ENCODE data around the gene PIGQ.

PIGQ gene

DNA sequence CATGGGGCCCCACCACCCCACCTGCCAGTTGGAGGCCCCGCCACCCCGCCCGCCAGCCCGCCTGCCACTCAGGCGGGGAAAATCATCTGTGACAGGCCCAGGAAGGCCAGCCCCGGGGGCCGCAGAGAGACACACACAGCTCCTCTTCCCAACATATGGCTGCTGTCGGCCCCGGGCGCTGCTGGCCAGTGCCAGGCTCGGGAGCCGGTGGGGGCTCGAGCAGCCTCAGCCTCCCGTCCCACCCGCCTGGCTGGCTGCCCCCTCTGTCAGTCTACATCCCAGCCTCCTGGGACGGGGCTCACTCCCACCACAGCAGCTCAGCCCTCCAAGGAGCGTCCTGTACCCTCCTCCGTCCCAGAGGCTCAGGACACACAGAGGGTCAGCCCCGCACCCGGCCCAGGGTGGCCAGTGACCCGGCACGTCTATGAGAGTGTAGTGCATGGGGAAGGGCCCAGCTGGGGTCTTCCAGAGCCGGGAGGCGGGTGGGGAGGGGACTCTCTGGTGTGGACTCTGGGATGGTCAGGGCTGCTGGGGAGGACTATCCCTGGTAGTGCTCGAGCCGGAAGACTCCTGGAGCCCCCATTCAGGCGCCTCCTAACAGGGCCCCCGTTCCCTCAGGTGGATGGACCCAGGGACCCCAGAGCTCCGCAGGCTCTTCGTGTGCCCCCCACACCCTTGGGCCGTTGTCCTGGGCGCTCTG lies 13.1 kb upstream of the PIGQ start:
- peaks cover 14% of the 10 kb centered on the region for H3K36me3 ChIP-seq (ENCODE audit: control insufficient read depth, insufficient read depth, low read length)
- no peaks in the 10 kb centered on the region for H3K9me3 ChIP-seq (ENCODE audit: control insufficient read depth, low read length)
- peaks cover 22% of the 10 kb centered on the region for H3K27me3 ChIP-seq (replicated peaks; ENCODE audit: control insufficient read depth, insufficient read depth, low read length, poor library complexity, severe bottlenecking)
- DNase-seq: no peak
- no peak overlapping the region for H3K4me3 ChIP-seq (ENCODE audit: insufficient read depth, low read depth, low read length, poor library complexity, severe bottlenecking)
- no peak overlapping the region for H3K27ac ChIP-seq (ENCODE audit: insufficient read depth, low read length, poor library complexity, severe bottlenecking)
- no peaks in the 10 kb centered on the region for H3K4me1 ChIP-seq (ENCODE audit: control insufficient read depth, insufficient read depth, low read length, poor library complexity, severe bottlenecking)

DNA sequence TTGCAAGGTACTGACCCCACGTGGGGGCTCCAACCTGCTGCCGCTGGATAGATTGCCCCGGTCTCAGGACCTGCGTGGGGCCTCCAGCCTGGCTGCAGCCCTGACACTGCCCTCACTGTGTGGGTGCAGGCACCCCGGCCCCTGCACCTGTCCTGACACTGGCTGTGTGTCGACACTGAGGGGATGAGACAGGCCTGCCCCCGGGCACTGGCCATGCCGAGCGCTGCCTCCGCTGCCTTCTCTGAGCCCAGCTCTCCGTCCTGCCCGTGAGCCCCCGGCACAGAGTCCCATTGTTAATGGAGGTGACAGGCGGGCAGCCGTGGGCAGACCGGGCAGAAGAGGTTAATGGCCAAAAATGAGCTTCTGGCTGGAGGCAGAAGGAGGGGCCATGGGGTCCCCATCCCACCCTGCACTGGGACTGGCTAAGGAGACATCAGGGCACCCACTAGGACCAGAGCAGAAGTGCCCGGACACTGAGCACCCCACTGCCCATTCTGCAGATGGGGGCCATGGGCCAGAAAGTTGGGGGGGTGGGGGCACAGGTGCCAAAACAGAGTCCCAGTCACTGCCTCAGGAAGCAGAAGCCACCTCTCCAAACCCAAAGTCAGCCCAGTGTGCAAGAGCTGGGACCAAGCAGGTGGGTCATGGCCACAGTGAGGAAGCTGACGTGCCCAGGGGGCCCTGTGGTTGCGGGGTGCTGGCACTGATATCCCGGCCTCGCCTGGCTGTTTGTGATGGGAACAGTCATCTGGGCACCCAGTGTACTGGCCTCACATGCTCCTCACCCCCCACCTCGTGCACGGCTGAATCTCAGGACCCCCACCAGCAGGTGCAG lies 12.1 kb upstream of the PIGQ start:
- DNase-seq: no peak
- no peak overlapping the region for H3K27ac ChIP-seq (ENCODE audit: insufficient read depth, low read length, poor library complexity, severe bottlenecking)
- no peaks in the 10 kb centered on the region for H3K4me1 ChIP-seq (ENCODE audit: control insufficient read depth, insufficient read depth, low read length, poor library complexity, severe bottlenecking)
- H3K4me3 ChIP-seq (ENCODE audit: insufficient read depth, low read depth, low read length, poor library complexity, severe bottlenecking): no peak overlapping the region
- H3K27me3 ChIP-seq (replicated peaks; ENCODE audit: control insufficient read depth, insufficient read depth, low read length, poor library complexity, severe bottlenecking): peaks cover 22% of the 10 kb centered on the region
- no peaks in the 10 kb centered on the region for H3K9me3 ChIP-seq (ENCODE audit: control insufficient read depth, low read length)
- H3K36me3 ChIP-seq (ENCODE audit: control insufficient read depth, insufficient read depth, low read length): peaks cover 6% of the 10 kb centered on the region

DNA sequence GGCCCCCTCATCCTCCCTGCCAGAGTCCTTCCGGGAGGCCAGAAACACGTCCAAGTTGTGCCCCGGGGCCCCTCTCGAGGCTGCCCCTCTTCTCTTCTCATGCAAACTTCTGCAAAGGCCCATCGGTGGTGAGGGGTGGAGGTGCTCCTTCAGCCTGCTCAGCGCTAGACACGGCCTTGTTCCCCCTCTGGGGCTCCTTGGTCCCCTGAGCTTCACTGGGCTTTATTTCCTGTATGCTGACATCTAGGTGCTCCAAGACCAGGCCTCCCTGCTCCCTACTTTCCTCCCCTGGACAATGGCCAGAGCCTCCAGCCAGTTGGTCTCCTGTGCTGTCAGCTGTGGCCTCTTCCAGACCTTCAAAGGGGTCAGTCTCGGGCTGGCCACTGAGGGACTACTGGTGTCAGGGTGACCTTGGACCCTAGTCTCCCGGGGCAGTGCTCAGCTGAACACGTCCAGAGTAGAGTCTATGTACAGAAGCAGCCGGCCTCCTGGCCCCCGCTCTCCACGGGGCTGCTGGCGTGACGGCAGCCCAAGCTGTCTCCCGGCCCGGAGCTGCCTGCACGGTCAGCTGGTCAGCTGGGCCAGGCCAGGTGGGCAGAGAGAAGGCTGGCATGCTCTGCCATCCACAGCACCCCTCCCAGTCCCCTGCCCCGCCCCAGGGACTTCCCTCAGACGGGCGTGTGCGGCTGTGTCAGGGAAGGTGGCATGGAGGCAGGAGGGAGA lies 11.3 kb upstream of the PIGQ start:
- Histone ChIP-seq H3K4me3 (ENCODE audit: insufficient read depth, low read depth, low read length, poor library complexity, severe bottlenecking) (no peak overlapping the region), H3K36me3 (ENCODE audit: control insufficient read depth, insufficient read depth, low read length) (peaks cover 2% of the 10 kb centered on the region), H3K4me1 (ENCODE audit: control insufficient read depth, insufficient read depth, low read length, poor library complexity, severe bottlenecking) (no peaks in the 10 kb centered on the region), H3K27me3 (replicated peaks; ENCODE audit: control insufficient read depth, insufficient read depth, low read length, poor library complexity, severe bottlenecking) (peaks cover 22% of the 10 kb centered on the region), H3K9me3 (ENCODE audit: control insufficient read depth, low read length) (no peaks in the 10 kb centered on the region), H3K27ac (ENCODE audit: insufficient read depth, low read length, poor library complexity, severe bottlenecking) (no peak overlapping the region)
- DNase-seq: no peak

GRCh38 chr16:559021-559380 lies 10.8 kb upstream of the PIGQ start:
- H3K4me3 ChIP-seq (ENCODE audit: insufficient read depth, low read depth, low read length, poor library complexity, severe bottlenecking): no peak overlapping the region
- DNase-seq: no peak
- no peaks in the 10 kb centered on the region for H3K4me1 ChIP-seq (ENCODE audit: control insufficient read depth, insufficient read depth, low read length, poor library complexity, severe bottlenecking)
- H3K27ac ChIP-seq (ENCODE audit: insufficient read depth, low read length, poor library complexity, severe bottlenecking): no peak overlapping the region
- no peaks in the 10 kb centered on the region for H3K36me3 ChIP-seq (ENCODE audit: control insufficient read depth, insufficient read depth, low read length)
- no peaks in the 10 kb centered on the region for H3K9me3 ChIP-seq (ENCODE audit: control insufficient read depth, low read length)
- H3K27me3 ChIP-seq (replicated peaks; ENCODE audit: control insufficient read depth, insufficient read depth, low read length, poor library complexity, severe bottlenecking): peaks cover 22% of the 10 kb centered on the region

GRCh38 chr16:559411-560203 lies 10.2 kb upstream of the PIGQ start:
- no peak for DNase-seq
- Histone ChIP-seq H3K27ac (ENCODE audit: insufficient read depth, low read length, poor library complexity, severe bottlenecking) (no peak overlapping the region), H3K4me1 (ENCODE audit: control insufficient read depth, insufficient read depth, low read length, poor library complexity, severe bottlenecking) (no peaks in the 10 kb centered on the region), H3K36me3 (ENCODE audit: control insufficient read depth, insufficient read depth, low read length) (no peaks in the 10 kb centered on the region), H3K9me3 (ENCODE audit: control insufficient read depth, low read length) (no peaks in the 10 kb centered on the region), H3K4me3 (ENCODE audit: insufficient read depth, low read depth, low read length, poor library complexity, severe bottlenecking) (no peak overlapping the region), H3K27me3 (replicated peaks; ENCODE audit: control insufficient read depth, insufficient read depth, low read length, poor library complexity, severe bottlenecking) (peaks cover 22% of the 10 kb centered on the region)

DNA sequence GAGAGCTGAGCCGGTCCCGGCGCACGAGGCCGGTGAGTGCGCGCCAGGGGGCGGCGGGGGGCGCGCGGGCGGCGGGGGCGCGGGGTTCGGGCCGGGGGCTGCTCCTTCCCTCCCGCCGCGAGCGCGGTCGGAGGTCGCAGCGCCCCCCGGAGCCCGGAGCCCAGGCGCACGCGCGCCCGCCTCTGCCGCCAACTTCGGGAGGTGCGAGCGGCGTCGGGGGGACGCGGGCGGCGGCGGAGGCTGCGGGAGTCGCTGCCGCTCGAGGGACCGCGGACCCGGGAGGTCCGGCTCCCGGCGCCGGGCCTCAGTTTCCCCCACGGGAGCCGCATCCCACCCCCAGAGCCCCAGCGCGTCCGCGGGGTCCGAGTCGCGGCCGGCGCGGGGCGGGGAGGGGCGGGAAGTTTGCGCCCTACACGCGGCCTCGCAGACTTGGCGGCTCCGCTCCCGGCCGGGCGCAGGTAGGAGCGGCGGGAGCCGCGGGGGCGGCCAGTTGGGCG lies 9.5 kb upstream of the PIGQ start, which contains the start of gene PRR35:
TSS of gene PRR35 (plus strand) at position 191 of the 497 bp plus-strand sequence. CDS start 2,901 bp downstream, outside the sequence.
- Histone ChIP-seq H3K27me3 (replicated peaks; ENCODE audit: control insufficient read depth, insufficient read depth, low read length, poor library complexity, severe bottlenecking) (peaks cover 22% of the 10 kb centered on the region), H3K27ac (ENCODE audit: insufficient read depth, low read length, poor library complexity, severe bottlenecking) (no peak within 1 kb of the TSS), H3K36me3 (ENCODE audit: control insufficient read depth, insufficient read depth, low read length) (no peaks in the 10 kb centered on the region), H3K9me3 (ENCODE audit: control insufficient read depth, low read length) (no peaks in the 10 kb centered on the region), H3K4me3 (ENCODE audit: insufficient read depth, low read depth, low read length, poor library complexity, severe bottlenecking) (no peak within 1 kb of the TSS), H3K4me1 (ENCODE audit: control insufficient read depth, insufficient read depth, low read length, poor library complexity, severe bottlenecking) (no peaks in the 10 kb centered on the region)
- DNase-seq: no peak

- Histone ChIP-seq H3K36me3 (ENCODE audit: control insufficient read depth, insufficient read depth, low read length) (no peaks in the 10 kb centered on the region), H3K4me1 (ENCODE audit: control insufficient read depth, insufficient read depth, low read length, poor library complexity, severe bottlenecking) (no peaks in the 10 kb centered on the region), H3K4me3 (ENCODE audit: insufficient read depth, low read depth, low read length, poor library complexity, severe bottlenecking) (no peak overlapping the region), H3K27ac (ENCODE audit: insufficient read depth, low read length, poor library complexity, severe bottlenecking) (no peak overlapping the region), H3K9me3 (ENCODE audit: control insufficient read depth, low read length) (no peaks in the 10 kb centered on the region), H3K27me3 (replicated peaks; ENCODE audit: control insufficient read depth, insufficient read depth, low read length, poor library complexity, severe bottlenecking) (peaks cover 22% of the 10 kb centered on the region)
- no peak for DNase-seq
Measured at GRCh38 chr16:560701-561412, 8.9 kb upstream of the PIGQ start.

GRCh38 chr16:561413-561794 lies 8.4 kb upstream of the PIGQ start:
- Histone ChIP-seq H3K4me1 (ENCODE audit: control insufficient read depth, insufficient read depth, low read length, poor library complexity, severe bottlenecking) (peaks cover 5% of the 10 kb centered on the region), H3K27ac (ENCODE audit: insufficient read depth, low read length, poor library complexity, severe bottlenecking) (no peak overlapping the region), H3K36me3 (ENCODE audit: control insufficient read depth, insufficient read depth, low read length) (no peaks in the 10 kb centered on the region), H3K9me3 (ENCODE audit: control insufficient read depth, low read length) (no peaks in the 10 kb centered on the region), H3K4me3 (ENCODE audit: insufficient read depth, low read depth, low read length, poor library complexity, severe bottlenecking) (no peak overlapping the region), H3K27me3 (replicated peaks; ENCODE audit: control insufficient read depth, insufficient read depth, low read length, poor library complexity, severe bottlenecking) (peaks cover 22% of the 10 kb centered on the region)
- DNase-seq: no peak

Measured in effector memory CD4-positive, alpha-beta T cell (primary cell).